ENCODE data around the gene SELENOO.

SELENOO gene

DNA sequence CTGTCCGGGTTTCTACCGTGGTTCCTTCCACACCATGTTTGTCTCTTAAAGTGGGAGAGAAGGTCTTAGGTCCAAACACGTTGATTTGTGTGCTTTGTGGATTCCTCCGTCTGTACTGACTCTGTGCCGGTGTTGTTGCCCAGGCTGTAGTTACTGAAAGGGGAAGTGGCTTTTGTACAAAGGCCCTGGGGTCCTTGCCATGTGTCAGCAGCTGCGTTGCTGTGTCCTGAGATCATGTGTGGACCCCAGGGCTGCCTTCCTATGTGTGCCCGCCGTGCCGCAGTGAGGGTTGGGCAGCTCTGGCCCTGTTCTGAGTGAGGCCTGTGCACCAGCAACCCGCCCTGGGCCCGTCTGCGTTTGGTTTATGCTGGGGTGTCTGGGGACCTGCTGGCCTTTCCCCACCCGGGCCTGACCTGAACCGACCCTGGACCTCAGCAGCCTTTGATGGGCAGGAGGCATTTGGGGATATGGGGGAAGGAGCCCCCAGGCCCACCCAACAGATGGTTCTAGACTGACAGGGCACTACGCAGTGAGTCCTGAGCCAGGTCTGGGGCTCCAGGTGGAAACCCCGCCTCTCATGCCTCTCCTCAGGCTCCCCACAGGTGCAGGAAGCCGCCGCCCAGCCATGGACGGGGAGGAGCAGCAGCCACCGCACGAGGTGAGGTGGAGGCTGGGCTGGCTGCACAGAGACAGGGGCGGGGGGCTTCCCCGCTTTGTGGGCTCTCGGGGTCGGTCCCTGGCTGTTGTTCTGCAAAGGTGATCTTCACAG lies 8.2 kb upstream of the SELENOO start:
- no peak for TF ChIP-seq CTCF (IDR thresholded peaks at IDR 0.05; ENCODE audit: extremely low read depth, insufficient read depth, missing control alignments)
- in situ Hi-C loops (cut with MboI; ENCODE audit: low pct_unique_long_range_greater_than_20kb, low sequenced_read_pairs, unreplicated experiment): no loop called here
- DNase-seq (ENCODE audit: low spot score): no peak

DNA sequence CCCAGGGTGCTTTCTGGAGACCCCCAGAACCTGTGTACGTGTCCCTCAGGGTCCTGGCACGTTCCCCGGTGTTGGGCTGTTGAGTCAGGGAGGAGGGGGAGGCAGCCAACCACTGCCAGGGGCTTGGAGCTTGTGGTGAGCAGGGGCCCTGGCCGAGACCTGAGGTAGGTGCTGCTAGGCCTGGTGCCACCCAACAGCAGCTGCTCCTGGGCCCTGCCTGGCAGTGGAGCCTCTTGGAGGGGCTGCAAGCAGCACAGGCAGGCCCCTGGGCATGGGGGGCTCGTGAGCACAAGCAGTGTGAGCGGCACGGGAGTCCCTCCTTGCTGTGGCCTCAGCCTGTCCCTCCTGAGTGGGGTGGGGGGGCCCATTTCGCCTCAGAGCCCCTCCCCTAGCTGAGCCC lies 7.2 kb upstream of the SELENOO start:
- in situ Hi-C loops (cut with MboI; ENCODE audit: low pct_unique_long_range_greater_than_20kb, low sequenced_read_pairs, unreplicated experiment): no loop called here
- no peak for TF ChIP-seq CTCF (IDR thresholded peaks at IDR 0.05; ENCODE audit: extremely low read depth, insufficient read depth, missing control alignments)
- no peak for DNase-seq (ENCODE audit: low spot score)

DNA sequence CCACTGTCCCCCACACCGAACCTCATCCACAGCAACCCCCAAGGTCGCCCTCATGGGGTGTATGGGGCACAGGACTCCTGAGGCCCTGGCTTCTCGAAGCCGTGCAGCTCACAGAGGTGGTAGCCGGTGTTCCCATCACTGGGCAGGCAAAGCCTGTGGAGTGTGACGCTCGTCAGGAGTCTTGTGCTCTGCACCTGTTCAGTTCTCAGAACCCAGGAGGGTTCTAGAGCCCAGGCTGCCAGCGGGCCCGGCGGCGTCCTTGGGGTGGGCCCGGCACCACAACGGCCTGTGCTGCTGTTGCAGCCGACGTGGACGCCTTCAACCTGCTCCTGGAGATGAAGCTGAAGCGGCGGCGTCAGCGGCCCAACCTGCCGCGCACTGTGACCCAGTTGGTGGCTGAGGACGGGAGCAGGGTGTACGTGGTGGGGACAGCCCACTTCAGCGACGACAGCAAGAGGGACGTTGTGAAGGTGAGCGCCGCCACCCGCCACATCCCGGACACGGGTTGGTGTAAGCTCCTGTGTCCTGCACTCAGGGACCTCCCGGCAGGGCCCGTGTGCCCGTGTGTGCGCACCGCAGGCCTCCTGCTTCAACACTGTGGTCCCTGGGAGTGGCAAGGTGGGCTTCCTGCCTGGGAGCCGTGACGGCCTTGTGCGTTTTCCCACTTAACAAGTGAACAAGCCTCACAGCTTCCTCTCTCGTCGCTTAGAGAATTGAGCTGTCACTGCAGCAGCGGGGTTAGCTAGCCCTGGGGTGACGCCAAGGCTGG lies 6.6 kb upstream of the SELENOO start:
- TF ChIP-seq CTCF (IDR thresholded peaks at IDR 0.05; ENCODE audit: extremely low read depth, insufficient read depth, missing control alignments): no peak
- in situ Hi-C loops (cut with MboI; ENCODE audit: low pct_unique_long_range_greater_than_20kb, low sequenced_read_pairs, unreplicated experiment): no loop called here
- no peak for DNase-seq (ENCODE audit: low spot score)

DNA sequence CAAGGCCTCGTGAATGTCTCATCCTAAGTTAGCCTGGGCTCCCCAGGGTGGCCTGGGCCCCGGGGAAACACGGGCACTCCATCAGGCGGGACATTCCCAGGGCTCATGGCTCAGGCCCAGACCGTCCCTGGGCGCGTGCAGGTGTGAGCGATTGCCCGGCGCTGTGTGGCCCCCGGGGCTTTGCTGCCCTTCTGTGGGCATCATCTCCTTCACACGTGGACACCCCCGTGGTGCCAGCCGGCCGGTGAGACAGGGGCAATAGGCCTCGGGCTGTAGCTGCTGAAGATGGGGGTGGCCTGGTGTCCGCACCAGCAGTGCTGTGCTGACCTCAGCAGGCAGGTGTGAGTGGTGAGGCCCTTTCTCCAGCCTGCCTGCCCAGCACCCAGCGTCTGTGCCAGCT lies 4.6 kb upstream of the SELENOO start:
- in situ Hi-C loops (cut with MboI; ENCODE audit: low pct_unique_long_range_greater_than_20kb, low sequenced_read_pairs, unreplicated experiment): no loop called here
- no peak for DNase-seq (ENCODE audit: low spot score)
- TF ChIP-seq CTCF (IDR thresholded peaks at IDR 0.05; ENCODE audit: extremely low read depth, insufficient read depth, missing control alignments): no peak

- no peak for TF ChIP-seq CTCF (IDR thresholded peaks at IDR 0.05; ENCODE audit: extremely low read depth, insufficient read depth, missing control alignments)
- DNase-seq (ENCODE audit: low spot score): no peak
- in situ Hi-C loops (cut with MboI; ENCODE audit: low pct_unique_long_range_greater_than_20kb, low sequenced_read_pairs, unreplicated experiment): no loop called here
Measured at GRCh38 chr22:50197000-50197800, 3.6 kb upstream of the SELENOO start.

GRCh38 chr22:50197856-50198623 lies 2.8 kb upstream of the SELENOO start:
- DNase-seq (ENCODE audit: low spot score): no peak
- in situ Hi-C loops (cut with MboI; ENCODE audit: low pct_unique_long_range_greater_than_20kb, low sequenced_read_pairs, unreplicated experiment): no loop called here
- no peak for TF ChIP-seq CTCF (IDR thresholded peaks at IDR 0.05; ENCODE audit: extremely low read depth, insufficient read depth, missing control alignments)

Data from GM13977 (cell line).